Endothelial cell of umbilical vein (primary cell): ENCODE results near the gene NARS2. TPM values are rescaled to one million over a fixed set of nuclear protein-coding genes. Genes with fewer than 3 reads are reported as not detected.

Experiments used
- BruUV-seq: library from RNA; stranded (reverse); fragments of 400-500 nt; replicated peaks from 2 replicates; lab custom pipeline; 2021; lab: Mats Ljungman, UMichigan
- CTCF ChIA-PET: fragments of 300-600, 350-600 bp; sonication (Branson Sonifier 250); formaldehyde crosslinking; loops from one replicate; lab custom pipeline; 2021; ENCODE audit warnings: antibody characterized with exemption, inconsistent platforms; lab: Charles Lee
- POLR2A ChIA-PET: fragments of 300-600, 350-600 bp; sonication (Branson Sonifier 250); formaldehyde crosslinking; loops from one replicate; lab custom pipeline; 2021; ENCODE audit warnings: antibody characterized with exemption, inconsistent platforms; lab: Charles Lee
- DNase-seq: peaks from one replicate; pipeline ENCODE4 v3.0.0-alpha.2; 2011; ENCODE audit warnings: low read depth, low spot score
- FAIRE-seq: peaks from 2 replicates; lab custom pipeline; 2011; peaks lifted over from hg19 to GRCh38; lab: Jason Lieb, UNC
- H2AFZ ChIP-seq: 2 replicates; pipeline ENCODE4 v1.6.0; 2012; ENCODE audit warnings: low read depth, low read length, control low read depth, inconsistent platforms
- H3K27ac ChIP-seq: 2 replicates; pipeline ENCODE4 v1.5.1; 2011; ENCODE audit warnings: low read depth, mild to moderate bottlenecking, control low read depth, low read length, moderate library complexity; ENCODE audit not compliant: insufficient read depth
- H3K27me3 ChIP-seq, 2 experiments: 2 replicates each; pipeline versions ENCODE4 v1.6.0 to v1.6.1; 2011; ENCODE audit warnings: low read length in 2 of 2, mixed read lengths in 1 of 2; ENCODE audit not compliant: control insufficient read depth in 2 of 2, insufficient read depth in 2 of 2
- H3K36me3 ChIP-seq, 2 experiments: 2 replicates in 1 of 2; 3 replicates in 1 of 2; pipeline ENCODE4 v1.5.1; 2011; ENCODE audit warnings: low read length in 2 of 2, mild to moderate bottlenecking in 1 of 2, moderate library complexity in 1 of 2; ENCODE audit not compliant: control insufficient read depth in 2 of 2, insufficient read depth in 2 of 2; ENCODE audit errors: extremely low read depth in 1 of 2
- H3K4me1 ChIP-seq: 3 replicates; pipeline ENCODE4 v1.5.1; 2011; ENCODE audit warnings: mild to moderate bottlenecking, low read length; ENCODE audit not compliant: control insufficient read depth, insufficient read depth; ENCODE audit errors: extremely low read depth
- H3K4me2 ChIP-seq: 2 replicates; pipeline ENCODE4 v1.6.1; 2011; ENCODE audit warnings: low read length, control low read depth, mixed read lengths; ENCODE audit not compliant: insufficient read depth
- H3K4me3 ChIP-seq, 3 experiments: fragments of 200-600 bp in 1 of 3; sonication (generic), shearing (Covaris generic) in 1 of 3; replicated peaks in 1 of 3; 2 replicates each; pipeline ENCODE4 v1.5.1; 2011 to 2016; ENCODE audit warnings: control low read depth in 3 of 3, low read length in 3 of 3, mild to moderate bottlenecking in 2 of 3, inconsistent platforms in 1 of 3, low read depth in 1 of 3, moderate library complexity in 1 of 3; ENCODE audit not compliant: insufficient read depth in 1 of 3
- H3K79me2 ChIP-seq: 2 replicates; pipeline ENCODE4 v1.6.0; 2012; ENCODE audit warnings: low read length, inconsistent platforms; ENCODE audit not compliant: control insufficient read depth, insufficient read depth
- H3K9ac ChIP-seq: replicated peaks from 2 replicates; pipeline ENCODE3; 2011; ENCODE audit warnings: low read length, control low read depth; ENCODE audit not compliant: insufficient read depth; ENCODE audit errors: extremely low read depth
- H3K9me1 ChIP-seq: replicated peaks from 3 replicates; pipeline ENCODE4 v1.6.0; 2011; ENCODE audit warnings: mild to moderate bottlenecking, low read length; ENCODE audit not compliant: control insufficient read depth, insufficient read depth; ENCODE audit errors: extremely low read depth
- H3K9me3 ChIP-seq: replicated peaks from 2 replicates; pipeline ENCODE4 v1.5.1; 2012; ENCODE audit warnings: low read length, inconsistent platforms; ENCODE audit not compliant: control insufficient read depth, insufficient read depth
- H4K20me1 ChIP-seq: replicated peaks from 2 replicates; pipeline ENCODE3; 2011; ENCODE audit warnings: mild to moderate bottlenecking, low read length; ENCODE audit not compliant: control insufficient read depth, insufficient read depth; ENCODE audit errors: extremely low read depth
- CTCF ChIP-seq, 2 donors: IDR thresholded peaks; 1 replicate in 1 of 2; 2 replicates in 1 of 2; pipeline ENCODE4 v1.5.1; 2011; ENCODE audit warnings: low read length in 2 of 2, mild to moderate bottlenecking in 2 of 2, moderate library complexity in 2 of 2, control low read depth in 1 of 2, inconsistent platforms in 1 of 2, low read depth in 1 of 2; ENCODE audit not compliant: insufficient read depth in 1 of 2; ENCODE audit errors: extremely low read depth in 1 of 2
- EZH2 ChIP-seq: IDR thresholded peaks from 2 replicates; pipeline ENCODE4 v1.6.1; 2012; ENCODE audit warnings: borderline replicate concordance, low read depth, mild to moderate bottlenecking, moderate library complexity, low read length, inconsistent platforms; ENCODE audit not compliant: severe bottlenecking
- FOS ChIP-seq: IDR thresholded peaks from 2 replicates; pipeline ENCODE4 v1.6.1; 2011; ENCODE audit warnings: mild to moderate bottlenecking, low read length, moderate library complexity, borderline replicate concordance; ENCODE audit not compliant: insufficient read depth
- GATA2 ChIP-seq: IDR thresholded peaks from 2 replicates; pipeline ENCODE4 v1.7.0; 2011; ENCODE audit warnings: low read depth, mild to moderate bottlenecking, moderate library complexity, mixed read lengths, low read length; ENCODE audit not compliant: insufficient read length, insufficient read depth
- JUN ChIP-seq: IDR thresholded peaks from 2 replicates; pipeline ENCODE4 v1.6.1; 2011; ENCODE audit warnings: borderline replicate concordance, low read depth; ENCODE audit not compliant: insufficient read length, insufficient read depth
- MAX ChIP-seq: IDR thresholded peaks from 2 replicates; pipeline ENCODE4 v1.6.1; 2011; ENCODE audit not compliant: insufficient read depth, insufficient read length
- MYC ChIP-seq: IDR thresholded peaks from one replicate; pipeline ENCODE4 v1.6.1; 2011; ENCODE audit warnings: mild to moderate bottlenecking, low read depth, low read length
- POLR2A ChIP-seq: IDR thresholded peaks from 2 replicates; pipeline ENCODE4 v1.6.1; 2012; ENCODE audit warnings: low read depth, mild to moderate bottlenecking, control low read depth, low read length
- POLR2AphosphoS5 ChIP-seq: IDR thresholded peaks from 2 replicates; pipeline ENCODE4 v1.6.1; 2012; ENCODE audit warnings: low read depth, mild to moderate bottlenecking, control low read depth, low read length, moderate library complexity; ENCODE audit not compliant: insufficient read depth
- dilution Hi-C: fragments of 300-500 bp; cut with MboI; formaldehyde crosslinking; loops from one replicate; pipeline ENCODE4 v1.15.0; 2019; ENCODE audit warnings: low sequenced_read_pairs; ENCODE audit not compliant: extremely low pct_ligation_motif_present
- intact Hi-C: fragments of 100-400 bp; cut with micrococcal nuclease; formaldehyde crosslinking; loops from one replicate; pipeline ENCODE4 v1.10.0; 2022
- polyA plus RNA-seq, 4 experiments: library from polyadenylated mRNA; depleted of rRNA in 3 of 4; stranded (reverse) in 3 of 4; unstranded in 1 of 4; fragments of >200 nt; gene quantifications; 2 replicates each; pipeline versions ENCODE4 v1.2.1 to v1.2.3, GENCODE V29; 2011 to 2012; ENCODE audit warnings: missing spikeins in 1 of 4
- total RNA-seq: library from RNA; stranded (reverse); gene quantifications from 2 replicates; pipeline ENCODE4 v1.2.3, GENCODE V29; 2021

The NARS2 gene
- total and polyA plus RNA-seq, 2 donors (not counting 3 experiments of a cell fraction or from before 2014, with no cell fraction given): 6.9 to 16.7 TPM

GRCh38 chr11:78572394-78572793 is 2.3 kb downstream of the NARS2 start:
- no peak for DNase-seq
- dilution Hi-C loops (no loop called here), intact Hi-C loops (no loop called here)
- ChIA-PET POLR2A (interaction anchor here (0.6 kb wide), 1 partner anchor 204 kb away, joined by 6 read pairs; no protein-coding TSS in a partner anchor), CTCF (no interaction called here)
- H3K9me1 ChIP-seq: no peaks in the 10 kb centered on the region
- H4K20me1 ChIP-seq: no peaks in the 10 kb centered on the region
- BruUV-seq: no TSS peak
- H3K79me2 ChIP-seq: peaks cover 13% of the 10 kb centered on the region
- H3K9ac ChIP-seq: no peak overlapping the region
- H3K4me3 ChIP-seq: no peak overlapping the region
- no peaks in the 10 kb centered on the region for H3K27me3 ChIP-seq
- TF ChIP-seq MAX: no peak
- TF ChIP-seq POLR2A: no peak
- TF ChIP-seq CTCF (IDR thresholded peaks at IDR 0.05; ENCODE audit: extremely low read depth in 1 of 2, insufficient read depth in 1 of 2, low read depth in 1 of 2, low read length in 2 of 2): no peak
- TF ChIP-seq FOS: no peak
- TF ChIP-seq GATA2: no peak
- no peak for TF ChIP-seq EZH2
- TF ChIP-seq MYC: no peak
- TF ChIP-seq POLR2AphosphoS5: no peak
- no peak for TF ChIP-seq JUN
- no peaks in the 10 kb centered on the region for H3K9me3 ChIP-seq
- no peak overlapping the region for H3K4me2 ChIP-seq
- FAIRE-seq: no peak
- no peak overlapping the region for H3K27ac ChIP-seq
- peaks cover 3 to 4% of the 10 kb centered on the region in 2 experiments for H3K36me3 ChIP-seq
- no peak overlapping the region for H2AFZ ChIP-seq
- H3K4me1 ChIP-seq: peaks cover 17% of the 10 kb centered on the region
